WTC11 (cell line): ENCODE results near the gene OTUD3. TPM values are rescaled to one million over a fixed set of nuclear protein-coding genes. Genes with fewer than 3 reads are reported as not detected.
"Not testable (repeated sequence)": the region's sequence is repeated elsewhere in the genome, so short reads cannot be mapped to it uniquely, and the experiment has no call there.

ENCODE experiments used
- ATAC-seq: fragments of 200-7000 bp; cut with Tn5 transposase; 2 replicates; pipeline ENCODE4 v1.10.0; 2021; ENCODE audit warnings: mild to moderate bottlenecking, moderate library complexity
- CTCF ChIA-PET: fragments of 300-600 bp; sonication (Branson Sonifier 250); formaldehyde crosslinking; loops from one replicate; lab custom pipeline; 2021; ENCODE audit warnings: antibody characterized with exemption; lab: Charles Lee
- POLR2A ChIA-PET: fragments of 350-600 bp; sonication (Branson Sonifier 250); formaldehyde crosslinking; loops from one replicate; lab custom pipeline; 2021; ENCODE audit warnings: antibody characterized with exemption; lab: Charles Lee
- DNase-seq: peaks from one replicate; pipeline ENCODE4 v3.0.0; 2021; ENCODE audit warnings: low spot score
- H3K27ac Mint-ChIP-seq: 2 replicates; pipeline ENCODE4 v1.8.0; 2021; ENCODE audit warnings: mixed read lengths
- H3K27me3 Mint-ChIP-seq: 2 replicates; pipeline ENCODE4 v1.8.0; 2021; ENCODE audit warnings: low read depth, mild to moderate bottlenecking, moderate library complexity, mixed read lengths
- H3K36me3 Mint-ChIP-seq: 2 replicates; pipeline ENCODE4 v1.8.0; 2021; ENCODE audit warnings: mixed read lengths
- H3K4me1 Mint-ChIP-seq: 2 replicates; pipeline ENCODE4 v1.8.0; 2022; ENCODE audit warnings: mixed read lengths
- H3K4me3 Mint-ChIP-seq: 2 replicates; pipeline ENCODE4 v1.8.0; 2021; ENCODE audit warnings: mild to moderate bottlenecking, moderate library complexity, mixed read lengths
- H3K9me3 Mint-ChIP-seq: 2 replicates; pipeline ENCODE4 v1.8.0; 2021; ENCODE audit warnings: mixed read lengths
- CBFB ChIP-seq: sonication (generic); formaldehyde crosslinking; IDR thresholded peaks from 2 replicates; pipeline ENCODE4 v1.8.1; 2022; ENCODE audit warnings: mild to moderate bottlenecking, low read depth, missing genetic modification reagents
- CREB1 ChIP-seq: sonication (generic); formaldehyde crosslinking; IDR thresholded peaks from 2 replicates; pipeline ENCODE4 v1.8.0; 2023; ENCODE audit warnings: mild to moderate bottlenecking, missing genetic modification reagents
- EMX1 ChIP-seq: fragments of 250-450 bp; sonication (Bioruptor Pico); IDR thresholded peaks from 2 replicates; pipeline ENCODE4 v1.8.0; 2021; ENCODE audit warnings: mild to moderate bottlenecking
- GABPB1 ChIP-seq: sonication (generic); formaldehyde crosslinking; IDR thresholded peaks from 2 replicates; pipeline ENCODE4 v1.8.1; 2023; ENCODE audit warnings: mild to moderate bottlenecking, missing genetic modification reagents
- KAT7 ChIP-seq: sonication (generic); formaldehyde crosslinking; IDR thresholded peaks from 2 replicates; pipeline ENCODE4 v1.8.1; 2023; ENCODE audit warnings: missing genetic modification reagents, mild to moderate bottlenecking, borderline replicate concordance
- NFATC4 ChIP-seq: fragments of 250-450 bp; sonication (Bioruptor Pico); IDR thresholded peaks from 2 replicates; pipeline ENCODE4 v1.9.0; 2021; ENCODE audit warnings: mild to moderate bottlenecking
- NFYB ChIP-seq: sonication (generic); formaldehyde crosslinking; conservative IDR thresholded peaks from 2 replicates; pipeline ENCODE4 v1.8.0; 2022; ENCODE audit warnings: low read depth, missing genetic modification reagents
- NR2C2 ChIP-seq: sonication (generic); formaldehyde crosslinking; IDR thresholded peaks from 2 replicates; pipeline ENCODE4 v1.8.0; 2022; ENCODE audit warnings: mild to moderate bottlenecking, missing genetic modification reagents
- NR3C1 ChIP-seq: sonication (generic); formaldehyde crosslinking; conservative IDR thresholded peaks from 2 replicates; pipeline ENCODE4 v1.8.1; 2023; ENCODE audit warnings: low read depth, mild to moderate bottlenecking, missing genetic modification reagents
- SOX15 ChIP-seq: fragments of 250-450 bp; sonication (Bioruptor Pico); IDR thresholded peaks from 2 replicates; pipeline ENCODE4 v1.9.0; 2021; ENCODE audit warnings: mild to moderate bottlenecking
- TCF7 ChIP-seq: sonication (generic); formaldehyde crosslinking; IDR thresholded peaks from 2 replicates; pipeline ENCODE4 v1.8.0; 2022; ENCODE audit warnings: mild to moderate bottlenecking, low read depth, missing genetic modification reagents, moderate library complexity
- ZNF317 ChIP-seq: sonication (generic); formaldehyde crosslinking; IDR thresholded peaks from 2 replicates; pipeline ENCODE4 v1.8.1; 2023; ENCODE audit warnings: low read depth, mild to moderate bottlenecking, moderate library complexity, missing genetic modification reagents, borderline replicate concordance
- total RNA-seq: library from RNA; stranded (reverse); gene quantifications from 3 replicates; pipeline ENCODE4 v1.2.3, GENCODE V29; 2021
- TF ChIP-seq, protein P1 (sequence below): fragments of 250-450 bp; sonication (Bioruptor Pico); IDR thresholded peaks from 2 replicates; pipeline ENCODE4 v1.9.0; 2021; ENCODE audit warnings: mild to moderate bottlenecking
- TF ChIP-seq, protein P2 (sequence below): fragments of 250-450 bp; sonication (Bioruptor Pico); IDR thresholded peaks from 2 replicates; pipeline ENCODE4 v1.9.0; 2021; ENCODE audit warnings: mild to moderate bottlenecking
- TF ChIP-seq, protein P3 (sequence below): fragments of 250-450 bp; sonication (Bioruptor Pico); conservative IDR thresholded peaks from 2 replicates; pipeline ENCODE4 v1.9.0; 2021; ENCODE audit warnings: mild to moderate bottlenecking
- TF ChIP-seq, protein P4 (sequence below): sonication (generic); formaldehyde crosslinking; IDR thresholded peaks from 2 replicates; pipeline ENCODE4 v1.8.0; 2022; ENCODE audit warnings: mild to moderate bottlenecking, missing genetic modification reagents
- TF ChIP-seq, protein P5 (sequence below): sonication (generic); formaldehyde crosslinking; IDR thresholded peaks from 2 replicates; pipeline ENCODE4 v1.8.0; 2022; ENCODE audit warnings: mild to moderate bottlenecking, missing genetic modification reagents
- TF ChIP-seq, protein P6 (sequence below): sonication (generic); formaldehyde crosslinking; IDR thresholded peaks from 2 replicates; pipeline ENCODE4 v1.8.1; 2023; ENCODE audit warnings: mild to moderate bottlenecking, missing genetic modification reagents, moderate library complexity
- TF ChIP-seq, protein P7 (sequence below): sonication (generic); formaldehyde crosslinking; conservative IDR thresholded peaks from 2 replicates; pipeline ENCODE4 v1.8.1; 2023; ENCODE audit warnings: mild to moderate bottlenecking, low read depth, missing genetic modification reagents, moderate library complexity

Gene OTUD3
- total RNA-seq, 1 experiment from 2014 or later: 16.1 TPM

DNA sequence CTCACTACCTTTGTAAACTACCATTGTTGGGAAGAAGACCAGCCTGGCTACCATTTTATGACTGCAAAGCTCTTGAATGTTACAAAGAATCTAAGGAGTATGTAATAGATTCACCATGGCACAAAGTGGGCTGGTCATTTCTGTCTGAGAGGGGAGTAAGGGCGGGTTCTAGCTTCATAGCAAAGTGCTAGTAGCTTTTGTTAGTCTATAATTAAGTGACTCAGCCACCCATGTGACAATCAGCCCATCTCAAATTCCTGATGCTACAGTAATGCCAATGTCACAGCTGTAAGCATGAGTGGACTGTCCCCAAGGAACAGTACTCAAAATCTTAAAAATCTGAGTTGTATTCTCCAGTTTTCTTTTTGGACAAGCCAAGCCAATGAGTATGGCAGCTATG is 15.4 kb upstream of the OTUD3 start (continued):
- TF ChIP-seq, protein P1, sequence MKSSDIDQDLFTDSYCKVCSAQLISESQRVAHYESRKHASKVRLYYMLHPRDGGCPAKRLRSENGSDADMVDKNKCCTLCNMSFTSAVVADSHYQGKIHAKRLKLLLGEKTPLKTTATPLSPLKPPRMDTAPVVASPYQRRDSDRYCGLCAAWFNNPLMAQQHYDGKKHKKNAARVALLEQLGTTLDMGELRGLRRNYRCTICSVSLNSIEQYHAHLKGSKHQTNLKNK (CRISPR knock-in tag): no peak
- TF ChIP-seq CREB1 (CRISPR knock-in tag) (no peak), NFATC4 (CRISPR knock-in tag) (no peak)
- TF ChIP-seq, protein P2, sequence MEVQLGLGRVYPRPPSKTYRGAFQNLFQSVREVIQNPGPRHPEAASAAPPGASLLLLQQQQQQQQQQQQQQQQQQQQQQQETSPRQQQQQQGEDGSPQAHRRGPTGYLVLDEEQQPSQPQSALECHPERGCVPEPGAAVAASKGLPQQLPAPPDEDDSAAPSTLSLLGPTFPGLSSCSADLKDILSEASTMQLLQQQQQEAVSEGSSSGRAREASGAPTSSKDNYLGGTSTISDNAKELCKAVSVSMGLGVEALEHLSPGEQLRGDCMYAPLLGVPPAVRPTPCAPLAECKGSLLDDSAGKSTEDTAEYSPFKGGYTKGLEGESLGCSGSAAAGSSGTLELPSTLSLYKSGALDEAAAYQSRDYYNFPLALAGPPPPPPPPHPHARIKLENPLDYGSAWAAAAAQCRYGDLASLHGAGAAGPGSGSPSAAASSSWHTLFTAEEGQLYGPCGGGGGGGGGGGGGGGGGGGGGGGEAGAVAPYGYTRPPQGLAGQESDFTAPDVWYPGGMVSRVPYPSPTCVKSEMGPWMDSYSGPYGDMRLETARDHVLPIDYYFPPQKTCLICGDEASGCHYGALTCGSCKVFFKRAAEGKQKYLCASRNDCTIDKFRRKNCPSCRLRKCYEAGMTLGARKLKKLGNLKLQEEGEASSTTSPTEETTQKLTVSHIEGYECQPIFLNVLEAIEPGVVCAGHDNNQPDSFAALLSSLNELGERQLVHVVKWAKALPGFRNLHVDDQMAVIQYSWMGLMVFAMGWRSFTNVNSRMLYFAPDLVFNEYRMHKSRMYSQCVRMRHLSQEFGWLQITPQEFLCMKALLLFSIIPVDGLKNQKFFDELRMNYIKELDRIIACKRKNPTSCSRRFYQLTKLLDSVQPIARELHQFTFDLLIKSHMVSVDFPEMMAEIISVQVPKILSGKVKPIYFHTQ (CRISPR knock-in tag): no peak

DNA sequence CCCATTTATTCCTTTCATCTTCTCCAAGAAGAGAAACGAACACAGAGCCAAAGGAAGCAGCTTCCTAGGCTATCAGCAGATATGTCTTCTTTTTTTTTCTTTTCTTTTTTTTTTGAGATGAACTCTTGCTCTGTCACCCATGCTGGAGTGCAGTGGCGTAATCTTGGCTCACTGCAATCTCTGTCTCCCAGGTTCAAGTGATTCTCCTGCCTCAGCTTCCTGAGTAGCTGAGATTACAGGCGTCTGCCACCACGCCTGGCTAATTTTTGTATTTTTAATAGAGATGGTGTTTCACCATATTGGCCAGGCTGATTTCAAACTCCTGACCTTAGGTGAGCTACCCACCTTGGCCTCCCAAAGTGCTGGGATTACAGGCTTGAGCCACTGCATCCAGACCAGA is 13.6 kb upstream of the OTUD3 start:
- H3K36me3 Mint-ChIP-seq, POLR2A ChIA-PET, DNase-seq, H3K9me3 Mint-ChIP-seq, H3K4me3 Mint-ChIP-seq, H3K27ac Mint-ChIP-seq, H3K4me1 Mint-ChIP-seq, ATAC-seq: not testable (repeated sequence)
- peaks cover 23% of the 10 kb centered on the region for H3K27me3 Mint-ChIP-seq
- CTCF ChIA-PET: interaction anchor here (0.8 to 1.2 kb wide), 2 partner anchors 14 to 344 kb away, joined by 6 read pairs; partner anchors contain the start of gene OTUD3

DNA sequence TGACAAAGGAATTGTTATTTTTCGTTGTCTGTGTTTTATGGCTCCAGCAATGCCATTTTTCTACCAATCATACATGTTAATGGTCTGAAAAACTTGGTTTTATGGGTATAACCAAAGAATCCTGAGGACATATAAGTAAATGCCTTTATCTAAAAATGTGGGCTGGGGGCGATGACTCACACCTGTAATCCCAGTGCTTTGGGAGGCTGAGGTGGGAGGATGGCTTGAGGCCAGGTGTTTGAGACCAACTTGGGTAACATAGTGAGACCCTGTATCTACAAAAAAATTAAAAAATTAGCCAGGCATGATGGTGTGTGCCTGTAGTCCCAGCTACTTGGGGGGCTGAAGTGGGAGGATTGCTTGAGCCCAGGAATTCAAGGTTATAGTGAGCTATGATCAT is 12.7 kb upstream of the OTUD3 start:
- ATAC-seq, H3K4me3 Mint-ChIP-seq, H3K9me3 Mint-ChIP-seq, DNase-seq, H3K4me1 Mint-ChIP-seq, POLR2A ChIA-PET, H3K36me3 Mint-ChIP-seq, H3K27ac Mint-ChIP-seq: not testable (repeated sequence)
- H3K27me3 Mint-ChIP-seq: peaks cover 18% of the 10 kb centered on the region
- CTCF ChIA-PET: interaction anchor here (0.8 kb wide), 1 partner anchor 13 kb away, joined by 4 read pairs; the partner anchor contains the start of gene OTUD3

DNA sequence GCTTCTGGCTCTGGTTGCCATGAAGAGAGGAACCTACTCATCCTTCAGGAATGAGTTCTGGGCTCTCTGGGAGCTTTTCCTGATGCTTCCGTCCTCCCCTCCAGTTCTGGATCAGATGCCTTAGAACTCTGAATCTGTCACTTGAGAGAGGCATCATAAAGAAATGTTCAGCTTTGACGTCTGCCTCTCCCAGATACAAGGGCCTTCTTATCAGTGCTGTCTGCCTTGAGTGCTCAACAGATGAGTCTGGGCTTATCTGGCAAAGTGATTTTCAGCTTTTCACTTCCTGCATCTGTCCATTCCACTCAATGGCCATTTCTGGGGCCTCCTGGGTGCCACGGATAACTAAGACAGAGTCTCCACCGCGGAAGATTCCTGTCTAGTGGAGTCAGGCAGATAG is 12.3 kb upstream of the OTUD3 start:
- Mint-ChIP-seq H3K9me3 (peaks cover 4% of the 10 kb centered on the region; the same call in 1 of the 2 replicates), H3K4me1 (no peaks in the 10 kb centered on the region), H3K4me3 (no peak overlapping the region), H3K36me3 (no peaks in the 10 kb centered on the region), H3K27me3 (peaks cover 13% of the 10 kb centered on the region), H3K27ac (no peak overlapping the region)
- no peak for DNase-seq
- ATAC-seq: no peak
- ChIA-PET POLR2A (no interaction called here), CTCF (interaction anchor here (0.8 kb wide), 1 partner anchor 12 kb away, joined by 4 read pairs; the partner anchor contains the start of gene OTUD3)
- TF ChIP-seq TCF7 (CRISPR knock-in tag): no peak
- TF ChIP-seq KAT7 (CRISPR knock-in tag): no peak
- TF ChIP-seq, protein P3, sequence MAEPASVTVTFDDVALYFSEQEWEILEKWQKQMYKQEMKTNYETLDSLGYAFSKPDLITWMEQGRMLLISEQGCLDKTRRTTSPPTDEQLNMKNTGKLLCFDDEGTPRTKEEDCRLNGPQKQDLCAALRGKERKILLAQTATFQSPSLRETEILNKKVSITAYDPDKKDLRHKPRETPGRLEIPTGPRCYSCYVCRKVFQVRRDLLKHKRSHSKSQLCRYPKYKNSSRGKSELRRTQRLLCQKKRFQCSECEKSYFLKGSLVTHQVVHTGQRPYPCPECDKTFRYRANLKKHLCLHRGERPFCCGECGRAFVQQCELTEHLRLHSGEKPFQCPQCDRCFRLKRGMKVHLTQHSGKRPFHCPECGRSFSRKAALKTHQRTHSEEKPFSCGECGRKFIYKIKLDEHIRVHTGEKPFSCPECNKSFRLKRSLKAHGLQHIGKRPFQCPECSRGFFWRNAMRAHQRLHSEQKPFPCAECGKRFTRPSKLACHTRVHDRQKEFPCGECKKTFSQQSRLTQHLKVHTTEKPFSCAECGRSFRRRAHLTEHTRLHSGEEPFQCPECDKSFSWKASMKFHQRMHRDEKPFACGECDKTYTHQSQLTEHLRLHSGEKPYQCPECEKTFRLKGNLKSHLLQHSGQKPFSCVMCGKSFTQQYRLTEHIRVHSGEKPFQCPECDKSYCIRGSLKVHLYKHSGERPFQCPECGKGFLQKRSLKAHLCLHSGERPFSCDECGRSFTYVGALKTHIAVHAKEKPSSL (CRISPR knock-in tag): no peak
- no peak for TF ChIP-seq GABPB1
- TF ChIP-seq ZNF317: no peak
- no peak for TF ChIP-seq CBFB (CRISPR knock-in tag)
- TF ChIP-seq, protein P4, sequence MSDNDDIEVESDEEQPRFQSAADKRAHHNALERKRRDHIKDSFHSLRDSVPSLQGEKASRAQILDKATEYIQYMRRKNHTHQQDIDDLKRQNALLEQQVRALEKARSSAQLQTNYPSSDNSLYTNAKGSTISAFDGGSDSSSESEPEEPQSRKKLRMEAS (CRISPR knock-in tag): no peak
- TF ChIP-seq NFYB: no peak
- TF ChIP-seq, protein P5, sequence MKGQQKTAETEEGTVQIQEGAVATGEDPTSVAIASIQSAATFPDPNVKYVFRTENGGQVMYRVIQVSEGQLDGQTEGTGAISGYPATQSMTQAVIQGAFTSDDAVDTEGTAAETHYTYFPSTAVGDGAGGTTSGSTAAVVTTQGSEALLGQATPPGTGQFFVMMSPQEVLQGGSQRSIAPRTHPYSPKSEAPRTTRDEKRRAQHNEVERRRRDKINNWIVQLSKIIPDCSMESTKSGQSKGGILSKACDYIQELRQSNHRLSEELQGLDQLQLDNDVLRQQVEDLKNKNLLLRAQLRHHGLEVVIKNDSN (CRISPR knock-in tag): no peak
- TF ChIP-seq NR3C1: no peak
- no peak for TF ChIP-seq EMX1
- TF ChIP-seq, protein P6, sequence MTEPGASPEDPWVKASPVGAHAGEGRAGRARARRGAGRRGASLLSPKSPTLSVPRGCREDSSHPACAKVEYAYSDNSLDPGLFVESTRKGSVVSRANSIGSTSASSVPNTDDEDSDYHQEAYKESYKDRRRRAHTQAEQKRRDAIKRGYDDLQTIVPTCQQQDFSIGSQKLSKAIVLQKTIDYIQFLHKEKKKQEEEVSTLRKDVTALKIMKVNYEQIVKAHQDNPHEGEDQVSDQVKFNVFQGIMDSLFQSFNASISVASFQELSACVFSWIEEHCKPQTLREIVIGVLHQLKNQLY (CRISPR knock-in tag): no peak
- TF ChIP-seq NR2C2 (CRISPR knock-in tag): no peak
- TF ChIP-seq SOX15 (CRISPR knock-in tag): no peak
- TF ChIP-seq, protein P7, sequence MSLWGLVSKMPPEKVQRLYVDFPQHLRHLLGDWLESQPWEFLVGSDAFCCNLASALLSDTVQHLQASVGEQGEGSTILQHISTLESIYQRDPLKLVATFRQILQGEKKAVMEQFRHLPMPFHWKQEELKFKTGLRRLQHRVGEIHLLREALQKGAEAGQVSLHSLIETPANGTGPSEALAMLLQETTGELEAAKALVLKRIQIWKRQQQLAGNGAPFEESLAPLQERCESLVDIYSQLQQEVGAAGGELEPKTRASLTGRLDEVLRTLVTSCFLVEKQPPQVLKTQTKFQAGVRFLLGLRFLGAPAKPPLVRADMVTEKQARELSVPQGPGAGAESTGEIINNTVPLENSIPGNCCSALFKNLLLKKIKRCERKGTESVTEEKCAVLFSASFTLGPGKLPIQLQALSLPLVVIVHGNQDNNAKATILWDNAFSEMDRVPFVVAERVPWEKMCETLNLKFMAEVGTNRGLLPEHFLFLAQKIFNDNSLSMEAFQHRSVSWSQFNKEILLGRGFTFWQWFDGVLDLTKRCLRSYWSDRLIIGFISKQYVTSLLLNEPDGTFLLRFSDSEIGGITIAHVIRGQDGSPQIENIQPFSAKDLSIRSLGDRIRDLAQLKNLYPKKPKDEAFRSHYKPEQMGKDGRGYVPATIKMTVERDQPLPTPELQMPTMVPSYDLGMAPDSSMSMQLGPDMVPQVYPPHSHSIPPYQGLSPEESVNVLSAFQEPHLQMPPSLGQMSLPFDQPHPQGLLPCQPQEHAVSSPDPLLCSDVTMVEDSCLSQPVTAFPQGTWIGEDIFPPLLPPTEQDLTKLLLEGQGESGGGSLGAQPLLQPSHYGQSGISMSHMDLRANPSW (CRISPR knock-in tag): no peak
